LNCaP clone FGC (cell line): Measurements from ENCODE around the gene FAM222A.

ENCODE experiments used
- DNase-seq: peaks from one replicate; pipeline ENCODE4 v3.0.0-alpha.2; 2011; ENCODE audit warnings: low read depth
- H3K4me3 ChIP-seq: 2 replicates; pipeline ENCODE4 v1.5.1; 2011; ENCODE audit warnings: mild to moderate bottlenecking, low read depth, low read length, control low read depth
- CTCF ChIP-seq: IDR thresholded peaks from 2 replicates; pipeline ENCODE4 v1.5.1; 2012; ENCODE audit warnings: mild to moderate bottlenecking; ENCODE audit not compliant: control insufficient read depth, insufficient read depth; ENCODE audit errors: extremely low read depth

FAM222A gene

GRCh38 chr12:109760930-109761921 lies 47.6 kb downstream of the FAM222A start:
- no peak for DNase-seq
- no peak for TF ChIP-seq CTCF
- no peak overlapping the region for H3K4me3 ChIP-seq

GRCh38 chr12:109762071-109762672 lies 48.5 kb downstream of the FAM222A start:
- DNase-seq = no peak
- TF ChIP-seq CTCF = no peak
- no peak overlapping the region for H3K4me3 ChIP-seq

- H3K4me3 ChIP-seq = no peak overlapping the region
- no peak for DNase-seq
- no peak for TF ChIP-seq CTCF
Observed at GRCh38 chr12:109762673-109763191, 49.1 kb downstream of the FAM222A start.

GRCh38 chr12:109763201-109763841 lies 49.7 kb downstream of the FAM222A start:
- no peak for DNase-seq
- no peak overlapping the region for H3K4me3 ChIP-seq
- no peak for TF ChIP-seq CTCF

- no peak overlapping the region for H3K4me3 ChIP-seq
- no peak for TF ChIP-seq CTCF
- no peak for DNase-seq
Observed at GRCh38 chr12:109764123-109764522, 50.5 kb downstream of the FAM222A start.

GRCh38 chr12:109764776-109765445 lies 51.3 kb downstream of the FAM222A start:
- DNase-seq = no peak
- H3K4me3 ChIP-seq = no peak overlapping the region
- TF ChIP-seq CTCF = no peak
